Hepatocyte (in vitro differentiated cells): ENCODE measurements around the gene CLIP4.

Source experiments
- EZH2 ChIP-seq: fragments of 200-600 bp; sonication (generic); IDR thresholded peaks from 2 replicates; pipeline ENCODE4 v1.6.1; 2016; ENCODE audit warnings: antibody characterized with exemption, mild to moderate bottlenecking, borderline replicate concordance
- EZH2phosphoT487 ChIP-seq: fragments of 200-600 bp; sonication (generic); IDR thresholded peaks from one replicate; pipeline ENCODE4 v1.6.1; 2018; ENCODE audit warnings: antibody characterized with exemption, mild to moderate bottlenecking, low read depth, moderate library complexity; ENCODE audit not compliant: unreplicated experiment, severe bottlenecking
- TF ChIP-seq, protein P1 (sequence below): fragments of 200-600 bp; sonication (generic); IDR thresholded peaks from 2 replicates; pipeline ENCODE4 v1.5.1; 2016; ENCODE audit warnings: antibody characterized with exemption, mild to moderate bottlenecking; ENCODE audit not compliant: poor library complexity

GRCh38 chr2:29195796-29196195, 80.6 kb downstream of the CLIP4 start:
- TF ChIP-seq, protein P1, sequence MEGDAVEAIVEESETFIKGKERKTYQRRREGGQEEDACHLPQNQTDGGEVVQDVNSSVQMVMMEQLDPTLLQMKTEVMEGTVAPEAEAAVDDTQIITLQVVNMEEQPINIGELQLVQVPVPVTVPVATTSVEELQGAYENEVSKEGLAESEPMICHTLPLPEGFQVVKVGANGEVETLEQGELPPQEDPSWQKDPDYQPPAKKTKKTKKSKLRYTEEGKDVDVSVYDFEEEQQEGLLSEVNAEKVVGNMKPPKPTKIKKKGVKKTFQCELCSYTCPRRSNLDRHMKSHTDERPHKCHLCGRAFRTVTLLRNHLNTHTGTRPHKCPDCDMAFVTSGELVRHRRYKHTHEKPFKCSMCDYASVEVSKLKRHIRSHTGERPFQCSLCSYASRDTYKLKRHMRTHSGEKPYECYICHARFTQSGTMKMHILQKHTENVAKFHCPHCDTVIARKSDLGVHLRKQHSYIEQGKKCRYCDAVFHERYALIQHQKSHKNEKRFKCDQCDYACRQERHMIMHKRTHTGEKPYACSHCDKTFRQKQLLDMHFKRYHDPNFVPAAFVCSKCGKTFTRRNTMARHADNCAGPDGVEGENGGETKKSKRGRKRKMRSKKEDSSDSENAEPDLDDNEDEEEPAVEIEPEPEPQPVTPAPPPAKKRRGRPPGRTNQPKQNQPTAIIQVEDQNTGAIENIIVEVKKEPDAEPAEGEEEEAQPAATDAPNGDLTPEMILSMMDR = no peak
- no peak for TF ChIP-seq EZH2phosphoT487
- no peak for TF ChIP-seq EZH2
